Stimulated activated CD8-positive, alpha-beta memory T cell treated with anti-CD3 and anti-CD28 coated beads, Interleukin-4, amount 100 ng/mL, for 1 hour (primary cell): ENCODE results near the gene ZNF765.
"Not testable (repeated sequence)": the region's sequence is repeated elsewhere in the genome, so short reads cannot be mapped to it uniquely, and the experiment has no call there.

Experiments used
- DNase-seq, 2 donors: peaks; one replicate each; pipeline ENCODE4 v3.0.0-alpha.2; 2020; ENCODE audit warnings: low read depth in 2 of 2, low spot score in 1 of 2

ZNF765 gene

DNA sequence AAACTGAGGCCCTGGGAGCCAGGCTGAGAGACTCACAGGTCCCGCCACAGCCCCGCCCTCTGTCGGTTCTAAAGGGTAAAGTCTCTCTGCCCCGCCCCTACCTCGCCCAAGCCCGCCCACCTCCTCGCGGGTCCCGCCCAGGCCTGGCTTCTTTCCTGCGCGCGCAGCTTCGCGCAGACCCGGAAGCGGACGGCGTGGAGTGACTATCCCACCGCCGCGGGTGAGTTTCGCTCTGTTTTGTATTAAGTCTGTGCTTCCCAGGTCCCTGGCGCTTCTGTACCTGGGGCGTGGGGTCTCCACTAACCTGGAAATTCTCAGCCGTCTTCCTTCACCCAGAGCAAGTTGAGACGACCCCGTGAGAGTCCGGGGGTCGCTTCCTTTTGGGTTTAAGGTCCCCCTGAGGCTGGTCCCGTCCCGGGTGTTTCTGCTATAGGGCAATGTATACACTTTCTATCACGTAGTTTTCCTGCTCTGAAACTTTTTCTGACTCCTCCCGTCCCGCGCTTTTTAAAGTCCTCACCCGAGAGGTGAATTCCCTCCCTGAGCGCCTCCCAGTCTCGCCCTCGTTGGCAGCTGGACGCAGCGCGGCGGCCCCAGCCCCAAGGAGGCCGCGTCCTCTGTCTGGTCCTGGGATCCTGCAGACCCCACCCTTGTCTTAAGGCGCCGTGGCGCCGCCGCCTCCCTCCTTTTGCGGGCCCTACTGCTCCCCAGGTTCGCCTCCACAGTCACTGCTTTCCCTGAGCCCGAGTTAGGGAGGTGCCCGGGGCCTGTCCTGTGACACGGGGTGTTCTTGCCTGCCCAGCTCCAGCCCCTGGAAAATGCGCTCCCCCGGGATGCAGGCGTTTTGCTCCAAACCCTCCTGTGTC is at the start of gene ZNF765:
TSS of gene ZNF765 (plus strand) at position 176 of the 866 bp plus-strand sequence. CDS start 2,867 bp downstream, outside the sequence.
- DNase-seq = peak; percentile 95

DNA sequence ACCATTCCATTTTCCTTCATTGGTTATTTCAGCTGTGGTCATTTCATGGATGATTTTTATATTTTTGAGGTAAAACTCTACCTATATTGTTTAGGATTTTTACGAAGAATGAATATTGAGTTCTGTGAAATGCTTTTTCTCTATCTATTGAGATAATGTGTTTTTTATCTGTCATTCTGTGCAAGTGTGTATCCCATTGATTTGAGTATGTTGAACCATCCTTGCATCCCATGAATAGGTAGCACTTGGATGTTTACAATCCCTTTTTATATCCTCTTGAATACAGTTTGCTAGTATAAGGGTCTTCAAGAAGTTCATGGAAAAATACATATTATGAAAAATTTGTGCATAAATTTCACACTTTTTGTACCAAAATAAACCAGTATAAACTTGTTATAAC is 39.2 kb upstream of the ZNF765 start:
- DNase-seq = no peak

DNA sequence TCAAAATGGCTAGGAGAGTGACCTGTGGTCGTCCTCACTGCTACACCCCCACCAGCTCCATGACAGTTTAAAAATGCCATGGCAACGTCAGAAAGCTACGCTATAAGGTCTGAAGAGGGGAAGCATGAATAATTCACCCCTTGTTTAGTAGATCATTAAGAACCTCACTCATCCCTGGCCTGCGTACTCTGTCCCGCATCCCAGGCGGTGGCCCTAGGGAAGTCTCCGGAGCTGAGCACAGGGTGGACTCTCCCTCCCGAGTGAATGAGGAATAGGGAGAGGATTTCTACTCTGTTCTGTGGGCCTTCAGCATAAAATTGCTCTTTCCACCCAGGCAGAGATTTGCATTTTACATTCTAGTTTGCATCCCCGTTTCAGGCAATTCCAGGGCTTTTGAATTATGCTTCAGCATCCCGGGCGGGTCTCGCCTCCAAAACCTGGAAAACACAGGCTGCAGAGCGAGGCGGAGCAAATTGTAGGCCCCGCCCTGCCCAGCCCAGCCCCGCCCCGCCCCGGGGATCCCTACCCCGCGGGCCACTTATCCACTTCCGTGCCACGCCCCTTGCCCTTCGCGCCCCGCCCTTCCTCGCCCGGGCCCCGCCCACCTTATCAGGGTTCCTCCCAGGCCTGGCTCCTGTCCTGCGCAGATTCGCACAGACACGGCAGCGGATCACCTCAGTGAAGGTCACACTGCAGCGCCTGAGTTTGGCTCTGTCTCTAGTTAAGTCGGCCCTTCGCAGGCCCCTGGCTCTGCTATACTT is 36.9 kb upstream of the ZNF765 start:
- no peak for DNase-seq

DNA sequence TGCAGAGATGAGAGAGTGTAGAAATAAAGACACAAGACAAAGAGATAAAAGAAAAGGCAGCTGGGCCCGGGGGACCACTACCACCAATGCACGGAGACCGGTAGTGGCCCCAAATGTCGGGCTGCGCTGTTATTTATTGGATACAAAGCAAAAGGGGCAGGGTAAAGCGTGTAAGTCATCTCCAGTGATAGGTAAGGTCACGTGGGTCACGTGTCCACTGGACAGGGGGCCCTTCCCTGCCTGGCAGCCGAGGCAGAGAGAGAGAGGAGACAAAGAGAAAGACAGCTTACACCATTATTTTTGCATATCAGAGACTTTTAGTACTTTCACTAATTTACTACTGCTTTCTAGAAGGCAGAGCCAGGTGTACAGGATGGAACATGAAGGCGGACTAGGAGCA is 34.9 kb upstream of the ZNF765 start:
- DNase-seq = not testable (repeated sequence)

DNA sequence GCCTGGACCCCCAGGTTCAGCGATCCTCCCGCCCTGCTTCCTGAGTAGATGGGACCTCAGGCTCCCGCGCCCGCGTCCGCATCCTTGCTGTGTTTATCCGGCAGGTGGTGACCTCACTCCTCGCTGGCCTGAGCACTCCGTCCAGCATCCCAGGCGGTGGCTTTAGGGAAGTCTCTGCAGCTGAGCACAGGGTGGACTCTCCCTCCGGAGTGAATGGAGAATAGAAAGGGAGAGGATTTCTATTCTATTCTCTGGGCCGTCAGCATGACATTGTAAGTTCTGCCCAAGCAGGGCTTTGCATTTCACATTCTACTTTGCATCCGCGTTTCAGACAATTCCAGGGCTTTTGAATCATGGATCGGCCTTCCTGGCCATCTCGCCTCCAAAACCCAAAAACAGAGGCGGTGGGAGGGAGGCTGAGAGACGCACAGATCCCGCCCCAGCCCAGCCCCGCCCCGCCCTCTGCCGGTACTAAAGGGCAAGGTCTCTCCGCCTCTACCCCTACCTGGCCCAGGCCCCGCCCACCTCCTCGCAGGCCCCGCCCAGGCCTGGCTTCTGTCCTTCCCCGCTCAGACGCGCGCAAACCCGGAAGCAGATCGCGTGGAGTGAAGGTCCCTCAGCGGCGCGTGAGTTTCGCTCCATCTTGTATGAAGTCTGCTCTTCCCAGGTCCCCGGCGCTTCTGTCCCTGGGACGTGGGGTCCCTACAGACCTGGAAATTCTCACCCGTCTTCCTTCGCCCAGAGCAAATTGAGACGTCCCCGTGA is 29.6 kb upstream of the ZNF765 start, which contains the start of gene ZNF525:
TSS of gene ZNF525 (plus strand) at position 572 of the 765 bp plus-strand sequence. CDS start 6,577 bp downstream, outside the sequence.
- DNase-seq = peak; percentile 92 to 95

DNA sequence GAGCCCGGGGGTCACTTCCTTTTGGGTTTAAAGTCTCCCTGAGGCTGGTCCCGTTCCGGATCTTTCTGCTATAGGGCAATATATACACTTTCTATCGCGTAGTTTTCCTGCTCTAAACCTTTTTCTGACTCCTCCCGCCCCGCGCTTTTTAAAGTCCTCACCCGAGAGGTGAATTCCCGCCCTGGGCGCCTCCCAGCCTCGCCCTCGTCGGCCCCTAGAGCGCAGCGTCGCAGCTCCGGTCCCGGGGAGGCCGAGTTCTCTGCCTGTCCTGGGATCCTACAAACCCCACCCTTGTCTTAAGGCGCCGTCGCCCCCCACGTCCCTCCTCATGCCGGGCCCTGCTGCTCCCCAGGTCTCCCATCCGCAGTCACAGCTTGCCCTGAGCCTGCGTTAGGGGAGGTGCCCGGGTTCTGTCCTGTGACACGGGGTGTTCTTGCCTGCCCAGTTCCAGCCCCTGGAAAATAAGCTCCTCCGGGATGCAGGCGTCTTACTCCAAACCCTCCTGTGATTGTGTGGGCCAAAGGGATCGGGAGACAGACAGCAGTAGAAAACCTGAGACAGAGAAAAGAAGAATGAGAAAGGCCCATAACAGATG is 29.0 kb upstream of the ZNF765 start:
- DNase-seq = peak; percentile 6 to 15

DNA sequence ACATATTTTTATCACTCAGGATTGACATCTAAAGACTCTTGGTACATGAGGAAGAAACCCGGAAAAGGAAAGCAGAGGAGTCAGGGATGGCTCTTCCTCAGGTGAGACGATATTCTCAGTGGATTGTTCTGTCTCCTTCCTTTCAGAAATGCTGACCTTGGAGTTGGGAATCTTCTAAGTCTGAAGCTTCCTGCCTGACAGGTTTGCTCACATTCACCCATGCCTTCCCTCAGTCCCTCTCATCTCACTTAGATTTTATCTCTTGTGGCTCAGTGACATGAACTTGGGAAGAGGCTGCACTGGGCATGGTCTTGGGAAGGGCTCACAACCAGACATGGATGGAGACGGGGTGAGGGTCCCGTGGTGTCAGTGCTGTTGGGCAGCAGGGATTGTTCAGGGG is 22.8 kb upstream of the ZNF765 start:
- DNase-seq = no peak

DNA sequence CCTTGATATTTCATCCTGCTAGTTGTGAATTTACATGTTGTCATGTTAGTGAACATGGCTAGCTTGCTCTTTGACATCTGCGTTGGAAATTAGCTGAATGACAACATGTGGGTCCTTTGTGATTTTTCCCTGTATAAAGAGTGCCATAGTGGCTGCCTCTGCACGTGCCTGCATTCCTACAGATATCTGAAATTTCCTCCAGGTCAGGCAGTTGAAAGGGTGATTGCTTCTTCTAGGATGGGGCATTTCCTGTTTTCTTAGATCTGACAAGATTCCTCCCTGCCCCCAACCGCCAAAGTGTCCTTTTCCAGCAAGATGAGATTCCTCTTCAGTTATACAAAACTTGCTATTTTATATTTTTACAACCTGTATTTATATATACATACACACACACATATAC is 20.7 kb upstream of the ZNF765 start:
- DNase-seq = no peak

DNA sequence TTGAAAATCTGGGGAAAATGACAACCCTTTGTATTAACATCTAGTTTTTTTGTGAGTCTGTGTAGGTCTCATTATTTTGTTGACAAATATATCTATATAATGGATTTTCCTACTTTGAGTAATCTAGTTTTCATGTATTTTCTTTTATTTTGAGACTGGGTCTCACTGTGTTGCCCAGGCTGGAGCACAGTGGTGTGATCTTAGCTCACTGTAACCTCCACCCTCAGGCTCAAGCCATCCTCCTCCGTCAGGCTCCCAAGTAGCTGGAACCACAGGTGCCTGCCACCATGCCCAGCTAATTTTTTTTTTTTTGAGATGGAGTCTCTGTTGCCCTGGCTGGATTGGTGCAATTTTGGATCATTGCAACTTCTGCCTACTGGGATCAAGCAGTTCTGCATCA is 20.2 kb upstream of the ZNF765 start:
- DNase-seq = no peak

DNA sequence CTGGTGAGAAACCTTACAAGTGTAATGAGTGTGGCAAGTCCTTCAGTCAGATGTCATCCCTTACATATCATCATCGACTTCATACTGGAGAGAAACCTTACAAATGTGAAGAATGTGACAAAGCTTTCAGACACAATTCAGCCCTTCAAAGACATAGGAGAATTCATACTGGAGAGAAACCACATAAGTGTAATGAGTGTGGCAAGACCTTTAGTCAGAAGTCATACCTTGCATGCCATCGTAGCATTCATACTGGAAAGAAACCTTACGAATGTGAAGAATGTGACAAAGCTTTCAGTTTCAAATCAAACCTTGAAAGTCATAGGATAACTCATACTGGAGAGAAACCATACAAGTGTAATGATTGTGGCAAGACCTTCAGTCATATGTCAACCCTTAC is 13.6 kb upstream of the ZNF765 start:
- no peak for DNase-seq

DNA sequence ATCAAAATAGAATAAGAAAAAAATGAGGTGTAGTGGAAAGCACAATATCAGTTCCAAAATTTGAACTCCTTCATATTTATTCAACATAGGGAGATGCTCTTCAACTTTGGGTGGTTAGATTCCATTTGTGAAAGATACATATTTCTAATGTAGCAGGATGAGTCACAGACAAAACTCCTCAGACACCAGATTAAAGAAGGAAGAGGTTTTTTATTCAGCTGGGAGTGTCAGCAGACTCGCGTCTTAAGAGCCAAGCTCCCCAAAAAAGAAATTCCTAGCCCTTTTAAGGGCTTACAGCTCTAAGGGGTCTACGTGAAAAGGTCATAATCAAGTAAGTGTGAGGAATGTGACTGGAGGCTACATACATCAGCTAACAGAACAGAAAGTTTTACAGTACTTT is 6.8 kb upstream of the ZNF765 start:
- DNase-seq = no peak

DNA sequence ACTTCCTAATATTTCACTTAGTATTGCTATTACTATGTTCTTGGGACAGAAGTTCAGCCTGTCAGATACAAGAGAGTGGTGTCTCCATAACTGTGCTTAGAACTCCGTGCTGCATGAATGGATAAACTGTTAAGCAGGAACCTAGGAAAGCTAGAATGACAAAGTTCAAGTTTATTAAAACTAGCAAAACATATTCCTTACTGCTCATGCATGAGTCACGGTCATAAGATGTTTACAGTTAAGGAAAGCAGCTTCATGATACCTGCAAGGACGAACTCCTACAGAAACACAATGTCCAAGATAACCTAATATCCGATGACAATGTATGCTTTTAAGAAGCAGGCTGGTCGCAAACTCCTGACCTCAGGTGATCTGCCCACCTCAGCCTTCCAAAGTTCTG is 6.0 kb upstream of the ZNF765 start:
- DNase-seq = no peak

DNA sequence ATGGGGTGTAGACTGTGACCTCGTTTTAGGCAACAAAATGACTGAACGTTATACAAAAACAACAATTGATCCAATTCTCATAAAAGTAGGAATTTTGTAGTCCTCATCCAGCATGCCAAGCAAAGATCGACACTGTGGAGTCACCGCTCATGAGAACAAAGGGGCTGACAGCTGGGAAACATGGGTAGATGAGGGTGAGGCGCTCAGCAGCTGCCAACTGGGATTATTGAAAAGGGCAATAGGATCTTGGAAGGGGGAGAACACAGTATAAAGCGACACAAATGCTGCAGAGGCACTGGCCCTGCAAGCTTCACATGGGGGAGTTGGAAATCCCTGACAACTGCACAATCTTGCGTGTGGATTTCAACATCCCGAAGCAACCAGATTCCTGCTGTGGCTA is 5.4 kb upstream of the ZNF765 start:
- DNase-seq = no peak

DNA sequence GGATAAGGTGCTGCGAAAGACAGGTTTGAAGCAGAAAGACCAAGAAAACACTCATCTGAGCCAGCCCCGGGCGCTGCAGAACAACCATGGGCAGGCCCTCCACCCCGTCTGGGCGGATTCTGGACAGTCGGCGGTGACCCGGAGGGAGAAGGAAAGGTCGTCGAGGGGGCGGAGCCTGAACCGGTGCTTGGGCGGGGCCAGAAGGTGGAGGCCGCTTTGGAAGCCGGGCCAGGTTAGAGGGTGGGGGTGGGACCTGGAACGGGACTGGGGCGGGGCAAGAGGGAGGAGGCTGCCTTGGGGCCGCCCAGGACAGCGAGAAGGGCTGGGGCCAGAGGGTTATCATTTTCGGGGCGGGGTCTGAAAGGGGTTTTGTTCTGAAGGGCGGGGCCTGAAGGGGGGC is 5.0 kb upstream of the ZNF765 start:
- no peak for DNase-seq

DNA sequence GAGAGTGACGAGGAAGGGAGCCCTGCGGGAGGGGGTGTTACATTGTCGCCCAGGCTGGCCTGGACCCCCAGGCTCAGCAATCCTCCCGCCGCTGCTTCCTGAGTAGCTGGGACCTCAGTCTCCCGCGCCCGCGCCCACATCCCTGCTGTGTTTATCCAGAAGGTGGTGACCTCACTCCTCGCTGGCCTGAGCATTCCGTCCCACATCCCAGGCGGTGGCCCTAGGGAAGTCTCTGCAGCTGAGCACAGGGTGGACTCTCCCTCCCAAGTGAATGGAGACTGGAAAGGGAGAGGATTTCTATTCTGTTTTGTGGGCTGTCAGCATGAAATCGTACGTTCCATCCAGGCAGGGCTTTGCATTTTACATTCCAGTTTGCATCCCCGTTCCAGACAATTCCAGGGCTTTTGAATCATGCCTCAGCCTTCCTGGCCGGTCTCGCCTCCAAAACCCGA is 401 bp upstream of the ZNF765 start:
- peak in 1 of 2 donors; percentile 0 for DNase-seq

DNA sequence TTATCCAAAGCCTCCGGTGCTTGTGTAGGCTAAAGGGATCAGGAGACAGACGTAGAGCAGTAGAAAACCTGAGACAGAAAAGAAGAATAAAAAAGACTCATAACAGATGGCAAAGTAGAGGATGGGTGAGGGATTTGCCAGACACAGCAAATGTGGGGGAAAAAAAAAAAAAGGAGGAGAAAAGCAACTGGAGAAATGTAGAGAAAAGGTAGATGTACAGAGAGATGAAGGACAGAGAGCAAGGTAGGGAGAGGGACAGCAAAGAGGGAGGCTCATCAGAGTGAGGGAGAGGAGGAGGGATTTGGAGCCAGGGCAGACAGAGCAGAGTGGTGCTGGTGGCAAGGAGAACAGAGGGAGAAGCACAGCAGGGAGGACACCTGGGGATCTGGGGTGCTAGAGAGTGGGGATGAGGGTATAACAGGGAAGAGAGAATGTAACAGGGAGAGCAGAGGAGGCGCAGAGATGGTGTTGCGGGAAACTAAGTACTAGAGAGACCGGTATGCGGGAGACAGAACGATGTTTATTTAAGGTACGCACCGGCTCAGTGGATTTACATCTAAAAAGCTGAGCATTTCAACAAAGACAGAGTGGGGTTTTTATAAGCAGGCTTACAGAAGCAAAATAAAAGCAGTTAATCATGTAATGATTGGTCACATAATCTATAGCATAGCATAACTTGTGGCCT is 1.0 kb downstream of the ZNF765 start:
- not testable (repeated sequence) for DNase-seq

DNA sequence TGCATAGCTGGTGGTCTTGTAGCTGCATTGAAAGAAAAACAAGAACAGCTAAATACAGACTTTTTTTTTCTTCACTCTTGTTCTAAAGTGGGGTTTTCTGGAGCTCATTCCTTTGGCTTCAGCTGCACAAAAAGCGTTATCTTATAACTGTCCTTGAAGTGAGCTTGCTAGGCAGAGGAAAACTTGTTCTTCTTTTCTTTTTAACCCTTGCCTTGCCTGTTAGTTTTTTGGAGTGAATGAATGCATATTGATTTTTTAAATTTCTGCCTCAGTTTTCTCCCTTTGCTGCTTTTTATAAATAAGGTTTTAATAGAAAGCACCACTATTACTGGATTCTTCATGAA is 1.5 kb downstream of the ZNF765 start:
- no peak for DNase-seq

DNA sequence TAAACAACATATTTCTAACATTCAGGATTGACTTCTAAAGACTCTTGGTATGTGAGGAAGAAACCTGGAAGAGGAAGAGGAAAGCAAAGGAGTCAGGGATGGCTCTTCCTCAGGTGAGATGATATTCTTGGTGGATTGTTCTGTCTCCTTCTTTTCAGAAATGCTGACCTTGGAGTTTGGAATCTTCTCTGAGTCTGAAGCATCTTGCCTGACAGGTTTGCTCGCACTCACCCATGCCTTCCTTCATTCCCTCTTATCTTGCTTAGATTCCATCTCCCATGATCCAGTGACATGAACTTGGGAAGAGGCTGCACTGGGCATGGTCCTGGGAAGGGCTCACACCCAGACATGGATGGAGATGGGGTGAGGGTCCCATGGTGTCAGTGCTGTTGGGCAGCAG is 3.0 kb downstream of the ZNF765 start:
- not testable (repeated sequence) for DNase-seq

DNA sequence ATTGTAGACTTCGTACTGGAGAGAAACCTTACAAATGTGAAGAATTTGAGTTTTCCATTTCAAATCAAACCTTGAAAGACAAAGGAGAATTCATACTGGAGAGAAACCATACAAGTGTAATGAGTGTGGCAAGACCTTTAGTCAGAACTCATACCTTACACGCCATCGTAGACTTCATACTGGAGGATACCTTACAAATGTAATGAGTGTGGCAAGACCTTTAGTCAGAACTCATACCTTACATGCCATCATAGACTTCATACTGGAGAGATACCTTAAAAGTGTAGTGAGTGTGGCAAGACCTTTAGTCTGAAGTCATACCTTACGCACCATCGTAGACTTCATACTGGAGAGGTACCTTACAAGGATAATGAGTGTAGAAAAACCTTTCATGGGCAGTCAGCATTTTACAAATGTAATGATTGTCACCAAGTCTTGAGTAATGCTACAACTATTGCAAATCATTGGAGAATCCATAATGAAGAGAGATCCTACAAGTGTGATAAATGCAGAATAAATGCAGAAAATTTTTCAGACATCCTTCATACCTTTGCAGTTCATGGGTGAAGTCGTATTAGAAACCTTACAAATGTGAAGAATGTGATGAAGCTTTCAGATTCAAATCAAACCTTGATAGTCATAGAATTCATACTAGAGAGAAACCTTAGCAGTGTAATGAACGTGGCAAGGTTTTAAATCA is 14.7 kb downstream of the ZNF765 start:
- DNase-seq = no peak
